C4-2B (cell line): ENCODE data around the gene NLRC5.

ENCODE experiments used
- ZFX ChIP-seq: fragments of 450-650 bp; IDR thresholded peaks from 2 replicates; pipeline ENCODE4 v1.6.1; 2017
- TF ChIP-seq, protein P1 (sequence below): fragments of 450-650 bp; conservative IDR thresholded peaks from 2 replicates; pipeline ENCODE4 v1.5.1; 2017; ENCODE audit warnings: mild to moderate bottlenecking

DNA sequence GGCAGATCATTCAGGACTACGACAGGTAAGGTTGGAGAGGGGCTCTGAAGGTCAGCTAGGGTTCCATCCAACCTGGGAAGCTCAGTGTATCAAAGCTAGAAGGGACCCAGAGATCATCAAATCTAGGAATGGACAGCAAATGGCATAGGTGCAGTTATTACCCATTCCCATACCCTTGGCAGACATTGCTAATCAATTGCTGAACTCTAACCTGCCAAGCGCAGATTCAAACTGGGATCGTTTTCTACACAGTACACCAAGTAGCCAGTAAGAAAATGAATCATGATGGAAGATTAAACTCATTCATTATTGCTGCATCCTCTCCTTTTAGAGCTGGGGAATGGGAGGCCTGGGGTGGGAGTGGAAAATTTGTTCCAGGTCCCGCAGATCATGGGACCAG lies 136.6 kb downstream of the NLRC5 start:
- TF ChIP-seq, protein P1, sequence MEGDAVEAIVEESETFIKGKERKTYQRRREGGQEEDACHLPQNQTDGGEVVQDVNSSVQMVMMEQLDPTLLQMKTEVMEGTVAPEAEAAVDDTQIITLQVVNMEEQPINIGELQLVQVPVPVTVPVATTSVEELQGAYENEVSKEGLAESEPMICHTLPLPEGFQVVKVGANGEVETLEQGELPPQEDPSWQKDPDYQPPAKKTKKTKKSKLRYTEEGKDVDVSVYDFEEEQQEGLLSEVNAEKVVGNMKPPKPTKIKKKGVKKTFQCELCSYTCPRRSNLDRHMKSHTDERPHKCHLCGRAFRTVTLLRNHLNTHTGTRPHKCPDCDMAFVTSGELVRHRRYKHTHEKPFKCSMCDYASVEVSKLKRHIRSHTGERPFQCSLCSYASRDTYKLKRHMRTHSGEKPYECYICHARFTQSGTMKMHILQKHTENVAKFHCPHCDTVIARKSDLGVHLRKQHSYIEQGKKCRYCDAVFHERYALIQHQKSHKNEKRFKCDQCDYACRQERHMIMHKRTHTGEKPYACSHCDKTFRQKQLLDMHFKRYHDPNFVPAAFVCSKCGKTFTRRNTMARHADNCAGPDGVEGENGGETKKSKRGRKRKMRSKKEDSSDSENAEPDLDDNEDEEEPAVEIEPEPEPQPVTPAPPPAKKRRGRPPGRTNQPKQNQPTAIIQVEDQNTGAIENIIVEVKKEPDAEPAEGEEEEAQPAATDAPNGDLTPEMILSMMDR: no peak
- no peak for TF ChIP-seq ZFX
